GM12892 (cell line): ENCODE data around the gene TBC1D23.

Source experiments
- POLR2A ChIP-seq: IDR thresholded peaks from 2 replicates; pipeline ENCODE4 v1.6.1; 2011; ENCODE audit warnings: low read depth, low read length, control low read depth
- POLR2AphosphoS5 ChIP-seq: IDR thresholded peaks from 2 replicates; pipeline ENCODE4 v1.6.1; 2011; ENCODE audit warnings: low read depth, low read length, control low read depth

GRCh38 chr3:100216713-100217112 lies 44.1 kb upstream of the TBC1D23 start:
- TF ChIP-seq POLR2A (no peak), POLR2AphosphoS5 (no peak)
